ENCODE results near the gene PDGFD.

- TF ChIP-seq POLR2AphosphoS5 (IDR thresholded peaks at IDR 0.05; ENCODE audit: low read depth, low read length) (no peak), CTCF (IDR thresholded peaks at IDR 0.05) (no peak), ZBTB33 (IDR thresholded peaks at IDR 0.05; ENCODE audit: borderline replicate concordance, low read depth) (no peak), RAD21 (IDR thresholded peaks at IDR 0.05; ENCODE audit: low read length) (no peak), JUND (IDR thresholded peaks at IDR 0.05) (no peak), GATA2 (CRISPR knock-in tag; IDR thresholded peaks at IDR 0.05) (no peak)
Measured at GRCh38 chr11:103994518-103994917, 169.4 kb downstream of the PDGFD start.
